IPS-11a (cell line): Measurements from ENCODE around the gene PRDM15.

Experiments
- H3K4me3 ChIP-seq: one replicate; pipeline ENCODE4 v1.5.1; 2013; ENCODE audit warnings: low read depth, low read length, control low read depth

Gene PRDM15

GRCh38 chr21:41752231-41752681 lies 126.9 kb downstream of the PRDM15 start:
- H3K4me3 ChIP-seq: no peak overlapping the region

GRCh38 chr21:41751611-41752011 lies 127.5 kb downstream of the PRDM15 start:
- no peak overlapping the region for H3K4me3 ChIP-seq

- H3K4me3 ChIP-seq: no peak overlapping the region
Observed at GRCh38 chr21:41750532-41751151, 128.5 kb downstream of the PRDM15 start.

GRCh38 chr21:41750051-41750450 lies 129.1 kb downstream of the PRDM15 start:
- no peak overlapping the region for H3K4me3 ChIP-seq

- no peak overlapping the region for H3K4me3 ChIP-seq
Observed at GRCh38 chr21:41749286-41749685, 129.9 kb downstream of the PRDM15 start.
